A549 (cell line): ENCODE measurements around the gene CDH22. TPM values are rescaled to one million over a fixed set of nuclear protein-coding genes. Genes with fewer than 3 reads are reported as not detected.

Experiments used
- ATAC-seq, 2 experiments: fragments of 200-7000 bp in 1 of 2; fragments of >200 bp in 1 of 2; cut with Nextera tagmentation in 1 of 2; cut with Tn5 transposase in 1 of 2; 3 replicates each; pipeline versions ENCODE4 v1.8.0 to v1.9.1; 2018 to 2020; ENCODE audit warnings: mild to moderate bottlenecking in 1 of 2, moderate library complexity in 1 of 2
- CTCF ChIA-PET: fragments of 300-600 bp; sonication (Branson Sonifier 250); formaldehyde crosslinking; extraction: SDS; loops from one replicate; lab custom pipeline; 2021; ENCODE audit warnings: antibody characterized with exemption, inconsistent platforms; lab: Yijun Ruan, JAX
- POLR2A ChIA-PET: fragments of 350-600 bp; formaldehyde crosslinking; extraction: SDS; loops from one replicate; lab custom pipeline; 2021; ENCODE audit warnings: antibody characterized with exemption, inconsistent platforms; lab: Yijun Ruan, JAX
- DNase-seq, 2 experiments: peaks; one replicate each; pipeline versions ENCODE4 v3.0.0 to v3.0.0-alpha.2; 2011 to 2016; ENCODE audit warnings: low read depth in 1 of 2, low spot score in 1 of 2
- FAIRE-seq: peaks from 2 replicates; lab custom pipeline; 2011; peaks lifted over from hg19 to GRCh38; lab: Jason Lieb, UNC
- H3K27ac ChIP-seq, 2 experiments: fragments of >200 bp; sonication (Bioruptor Twin); formaldehyde crosslinking; 3 replicates each; pipeline ENCODE4 v1.5.1; 2016 to 2017
- H3K4me1 ChIP-seq: fragments of >200 bp; sonication (Bioruptor Twin); formaldehyde crosslinking; 3 replicates; pipeline ENCODE4 v1.6.1; 2016
- H3K4me2 ChIP-seq: fragments of >200 bp; sonication (Bioruptor Twin); formaldehyde crosslinking; 3 replicates; pipeline ENCODE4 v1.6.1; 2016
- H3K4me3 ChIP-seq: fragments of >200 bp; sonication (Bioruptor Twin); formaldehyde crosslinking; 3 replicates; pipeline ENCODE4 v1.5.1; 2016
- H3K9me3 ChIP-seq: fragments of >200 bp; sonication (Bioruptor Twin); formaldehyde crosslinking; 3 replicates; pipeline ENCODE4 v1.6.1; 2016
- ATOH8 ChIP-seq: fragments of 250-450 bp; sonication (Bioruptor Pico); IDR thresholded peaks from 2 replicates; pipeline ENCODE4 v1.5.0; 2020; ENCODE audit warnings: low read depth, mild to moderate bottlenecking, moderate library complexity
- CEBPB ChIP-seq, 2 experiments: fragments of >200 bp in 1 of 2; sonication (Bioruptor Twin) in 1 of 2; formaldehyde crosslinking in 1 of 2; IDR thresholded peaks; 2 replicates each; pipeline ENCODE4 v1.6.1; 2012 to 2016
- EHF ChIP-seq: fragments of 250-450 bp; sonication (Bioruptor Pico); IDR thresholded peaks from 2 replicates; pipeline ENCODE4 v1.5.0; 2020; ENCODE audit warnings: mild to moderate bottlenecking
- EP300 ChIP-seq, 2 experiments: fragments of >200 bp; sonication (Bioruptor Twin); formaldehyde crosslinking; IDR thresholded peaks; 2 replicates in 1 of 2; 3 replicates in 1 of 2; pipeline ENCODE4 v1.6.1; 2016 to 2017
- ESRRA ChIP-seq: fragments of 150-350 bp; IDR thresholded peaks from 2 replicates; pipeline ENCODE4 v1.6.1; 2014; ENCODE audit warnings: mild to moderate bottlenecking, low read length, borderline replicate concordance
- FOSB ChIP-seq: fragments of 250-450 bp; sonication (Bioruptor Pico); IDR thresholded peaks from 2 replicates; pipeline ENCODE4 v1.5.0; 2020; ENCODE audit warnings: mild to moderate bottlenecking, moderate library complexity
- FOXS1 ChIP-seq: fragments of 250-450 bp; sonication (Bioruptor Pico); IDR thresholded peaks from 2 replicates; pipeline ENCODE4 v1.5.0; 2020; ENCODE audit warnings: mild to moderate bottlenecking, moderate library complexity
- GATA3 ChIP-seq: IDR thresholded peaks from 2 replicates; pipeline ENCODE4 v1.6.1; 2012; ENCODE audit warnings: borderline replicate concordance
- HEYL ChIP-seq: fragments of 250-450 bp; sonication (Bioruptor Pico); IDR thresholded peaks from 2 replicates; pipeline ENCODE4 v1.8.0; 2021; ENCODE audit warnings: mild to moderate bottlenecking, moderate library complexity
- HOXB5 ChIP-seq: fragments of 250-450 bp; sonication (Bioruptor Pico); IDR thresholded peaks from 2 replicates; pipeline ENCODE4 v1.5.0; 2020; ENCODE audit warnings: mild to moderate bottlenecking, moderate library complexity
- JUN ChIP-seq, 2 experiments: fragments of >200 bp; sonication (Bioruptor Twin); formaldehyde crosslinking; IDR thresholded peaks; 2 replicates in 1 of 2; 3 replicates in 1 of 2; pipeline ENCODE4 v1.6.1; 2016 to 2017
- KDM5A ChIP-seq: fragments of 200-600 bp; sonication (generic); IDR thresholded peaks from 2 replicates; pipeline ENCODE4 v1.6.1; 2016; ENCODE audit warnings: antibody characterized with exemption, mild to moderate bottlenecking
- MYC ChIP-seq: IDR thresholded peaks from 2 replicates; pipeline ENCODE4 v1.6.1; 2012; ENCODE audit warnings: mild to moderate bottlenecking, inconsistent platforms, low read length, improper control_type of control experiment, borderline replicate concordance
- NFE2L2 ChIP-seq: fragments of 150-350 bp; conservative IDR thresholded peaks from 2 replicates; pipeline ENCODE4 v1.6.1; 2014; ENCODE audit warnings: low read length
- NR3C1 ChIP-seq: fragments of >200 bp; sonication (Bioruptor Twin); formaldehyde crosslinking; IDR thresholded peaks from 3 replicates; pipeline ENCODE4 v1.6.1; 2017
- PHF8 ChIP-seq: fragments of 200-600 bp; sonication (generic); IDR thresholded peaks from 2 replicates; pipeline ENCODE4 v1.6.1; 2016; ENCODE audit warnings: low read depth, mild to moderate bottlenecking, antibody characterized with exemption, moderate library complexity, borderline replicate concordance
- RCOR1 ChIP-seq: fragments of 150-350 bp; IDR thresholded peaks from 2 replicates; pipeline ENCODE4 v1.6.1; 2014; ENCODE audit warnings: antibody characterized with exemption, low read length, low read depth
- RFX5 ChIP-seq: fragments of 450-650 bp; IDR thresholded peaks from 2 replicates; pipeline ENCODE4 v1.7.1; 2014; ENCODE audit warnings: antibody characterized with exemption, mild to moderate bottlenecking, moderate library complexity
- SREBF2 ChIP-seq: fragments of 450-650 bp; IDR thresholded peaks from 2 replicates; pipeline ENCODE4 v1.6.1; 2014; ENCODE audit warnings: mild to moderate bottlenecking, moderate library complexity
- ZFP36 ChIP-seq: fragments of 450-650 bp; IDR thresholded peaks from 2 replicates; pipeline ENCODE4 v1.6.1; 2014; ENCODE audit warnings: borderline replicate concordance; ENCODE audit not compliant: partially characterized antibody
- ZNF302 ChIP-seq: fragments of 250-450 bp; sonication (Bioruptor Pico); IDR thresholded peaks from 2 replicates; pipeline ENCODE4 v1.9.0; 2021; ENCODE audit warnings: inconsistent platforms, mild to moderate bottlenecking, moderate library complexity
- WGBS: methylation state at CpG from one replicate; pipeline ENCODE4 v1.1.6; 2017; ENCODE audit errors: missing lambda C conversion rate; 5-methylcytosine and 5-hydroxymethylcytosine counted together
- polyA plus RNA-seq, 4 experiments: library from polyadenylated mRNA; depleted of rRNA in 3 of 4; stranded (reverse); fragments of >200 nt; fragmentation: RNase III in 1 of 4; extraction: RNeasy Plus Mini Kit Qiagen cat#74134 plus additional on column Dnase treatment in 1 of 4; gene quantifications; 2 replicates in 3 of 4; 3 replicates in 1 of 4; pipeline ENCODE4 v1.2.3, GENCODE V29; 2011 to 2017
- TF ChIP-seq, protein P1 (sequence below): fragments of >200 bp; sonication (Bioruptor Twin); formaldehyde crosslinking; IDR thresholded peaks from 3 replicates; pipeline ENCODE4 v1.5.1; 2016
- TF ChIP-seq, protein P2 (sequence below): fragments of 200-600 bp; sonication (generic); IDR thresholded peaks from 2 replicates; pipeline ENCODE4 v1.6.1; 2016; ENCODE audit warnings: antibody characterized with exemption, mild to moderate bottlenecking, moderate library complexity
- TF ChIP-seq, protein P3 (sequence below): IDR thresholded peaks from 2 replicates; pipeline ENCODE4 v1.6.1; 2012
- TF ChIP-seq, protein P4 (sequence below): fragments of >200 bp; sonication (Bioruptor Twin); formaldehyde crosslinking; IDR thresholded peaks from 2 replicates; pipeline ENCODE4 v1.6.1; 2016

Gene CDH22
- polyA plus RNA-seq, 2 of the 4 experiments (the other 2 are of a cell fraction): not detected

GRCh38 chr20:46195264-46196036 lies 112.8 kb downstream of the CDH22 start:
- H3K27ac ChIP-seq: no peak overlapping the region
- no peak overlapping the region for H3K4me3 ChIP-seq
- H3K4me1 ChIP-seq: no peaks in the 10 kb centered on the region
- no peak for ATAC-seq
- ChIA-PET POLR2A (no interaction called here), CTCF (interaction anchor here (0.6 to 1.4 kb wide), 4 partner anchors 20 to 58 kb away, joined by 3 to 5 read pairs (median 4); no protein-coding TSS in a partner anchor)
- 34% methylated on average over 16 of the region's 17 CpGs for WGBS
- FAIRE-seq: no peak
- TF ChIP-seq EP300 (IDR thresholded peaks at IDR 0.05): no peak
- TF ChIP-seq ZNF302: no peak
- TF ChIP-seq EHF (CRISPR knock-in tag): no peak
- no peak for TF ChIP-seq RCOR1
- no peaks in the 10 kb centered on the region for H3K9me3 ChIP-seq
- H3K4me2 ChIP-seq: no peak overlapping the region
- DNase-seq: no peak

DNA sequence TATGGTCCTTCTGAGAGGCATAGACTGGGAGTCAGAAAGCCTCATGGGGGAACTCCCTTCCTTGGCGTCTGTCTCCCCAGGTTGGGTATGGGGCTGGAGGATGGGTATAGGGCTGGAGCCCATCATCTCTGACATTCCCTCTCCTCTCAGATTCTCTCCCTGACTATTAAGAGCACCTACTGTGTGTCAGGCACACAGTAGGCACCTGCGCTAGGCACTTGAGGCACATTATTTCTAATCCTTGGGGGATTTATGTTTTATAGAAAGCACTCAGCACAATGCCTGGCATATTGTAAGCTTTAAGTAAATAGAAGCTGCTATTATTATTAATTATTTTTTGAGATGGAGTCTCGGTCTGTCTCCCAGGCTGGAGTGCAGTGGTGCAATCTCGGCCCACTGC lies 113.9 kb downstream of the CDH22 start:
- TF ChIP-seq PHF8: no peak
- TF ChIP-seq FOSB (CRISPR knock-in tag): no peak
- TF ChIP-seq RCOR1: no peak
- no peak for TF ChIP-seq RFX5
- no peak for TF ChIP-seq JUN (IDR thresholded peaks at IDR 0.05)
- no peak for TF ChIP-seq FOXS1 (CRISPR knock-in tag)
- TF ChIP-seq CEBPB (IDR thresholded peaks at IDR 0.05): no peak
- TF ChIP-seq, protein P1, sequence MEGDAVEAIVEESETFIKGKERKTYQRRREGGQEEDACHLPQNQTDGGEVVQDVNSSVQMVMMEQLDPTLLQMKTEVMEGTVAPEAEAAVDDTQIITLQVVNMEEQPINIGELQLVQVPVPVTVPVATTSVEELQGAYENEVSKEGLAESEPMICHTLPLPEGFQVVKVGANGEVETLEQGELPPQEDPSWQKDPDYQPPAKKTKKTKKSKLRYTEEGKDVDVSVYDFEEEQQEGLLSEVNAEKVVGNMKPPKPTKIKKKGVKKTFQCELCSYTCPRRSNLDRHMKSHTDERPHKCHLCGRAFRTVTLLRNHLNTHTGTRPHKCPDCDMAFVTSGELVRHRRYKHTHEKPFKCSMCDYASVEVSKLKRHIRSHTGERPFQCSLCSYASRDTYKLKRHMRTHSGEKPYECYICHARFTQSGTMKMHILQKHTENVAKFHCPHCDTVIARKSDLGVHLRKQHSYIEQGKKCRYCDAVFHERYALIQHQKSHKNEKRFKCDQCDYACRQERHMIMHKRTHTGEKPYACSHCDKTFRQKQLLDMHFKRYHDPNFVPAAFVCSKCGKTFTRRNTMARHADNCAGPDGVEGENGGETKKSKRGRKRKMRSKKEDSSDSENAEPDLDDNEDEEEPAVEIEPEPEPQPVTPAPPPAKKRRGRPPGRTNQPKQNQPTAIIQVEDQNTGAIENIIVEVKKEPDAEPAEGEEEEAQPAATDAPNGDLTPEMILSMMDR: no peak
- no peak for TF ChIP-seq SREBF2
- no peak for TF ChIP-seq GATA3
- TF ChIP-seq ESRRA: no peak
- WGBS: 51% methylated on average over 4 of the region's 4 CpGs
- Histone ChIP-seq H3K4me1 (no peaks in the 10 kb centered on the region), H3K4me3 (no peak overlapping the region), H3K4me2 (no peak overlapping the region), H3K27ac (no peak overlapping the region), H3K9me3 (no peaks in the 10 kb centered on the region)
- DNase-seq (no peak), ATAC-seq (no peak), FAIRE-seq (no peak)
- ChIA-PET CTCF (interaction anchor here (0.6 to 1.1 kb wide), 2 partner anchors 19 to 1527 kb away, joined by 3 read pairs; no protein-coding TSS in a partner anchor), POLR2A (no interaction called here)

GRCh38 chr20:46192376-46192944 lies 115.8 kb downstream of the CDH22 start:
- 20% methylated on average over 5 of the region's 6 CpGs for WGBS
- DNase-seq (no peak), FAIRE-seq (no peak), ATAC-seq (no peak)
- Histone ChIP-seq H3K9me3 (no peaks in the 10 kb centered on the region), H3K4me3 (no peak overlapping the region), H3K4me2 (no peak overlapping the region), H3K27ac (no peak overlapping the region), H3K4me1 (no peaks in the 10 kb centered on the region)
- ChIA-PET POLR2A (no interaction called here), CTCF (interaction anchor here (0.6 to 1.3 kb wide), 3 partner anchors 19 to 378 kb away, joined by 3 read pairs; no protein-coding TSS in a partner anchor)
- TF ChIP-seq RFX5 (no peak), RCOR1 (no peak), KDM5A (no peak), ZFP36 (no peak), NFE2L2 (no peak), EP300 (IDR thresholded peaks at IDR 0.05) (no peak), MYC (no peak), HOXB5 (CRISPR knock-in tag) (no peak), HEYL (no peak), FOXS1 (CRISPR knock-in tag) (no peak), NR3C1 (no peak), ATOH8 (no peak)
- TF ChIP-seq, protein P2, sequence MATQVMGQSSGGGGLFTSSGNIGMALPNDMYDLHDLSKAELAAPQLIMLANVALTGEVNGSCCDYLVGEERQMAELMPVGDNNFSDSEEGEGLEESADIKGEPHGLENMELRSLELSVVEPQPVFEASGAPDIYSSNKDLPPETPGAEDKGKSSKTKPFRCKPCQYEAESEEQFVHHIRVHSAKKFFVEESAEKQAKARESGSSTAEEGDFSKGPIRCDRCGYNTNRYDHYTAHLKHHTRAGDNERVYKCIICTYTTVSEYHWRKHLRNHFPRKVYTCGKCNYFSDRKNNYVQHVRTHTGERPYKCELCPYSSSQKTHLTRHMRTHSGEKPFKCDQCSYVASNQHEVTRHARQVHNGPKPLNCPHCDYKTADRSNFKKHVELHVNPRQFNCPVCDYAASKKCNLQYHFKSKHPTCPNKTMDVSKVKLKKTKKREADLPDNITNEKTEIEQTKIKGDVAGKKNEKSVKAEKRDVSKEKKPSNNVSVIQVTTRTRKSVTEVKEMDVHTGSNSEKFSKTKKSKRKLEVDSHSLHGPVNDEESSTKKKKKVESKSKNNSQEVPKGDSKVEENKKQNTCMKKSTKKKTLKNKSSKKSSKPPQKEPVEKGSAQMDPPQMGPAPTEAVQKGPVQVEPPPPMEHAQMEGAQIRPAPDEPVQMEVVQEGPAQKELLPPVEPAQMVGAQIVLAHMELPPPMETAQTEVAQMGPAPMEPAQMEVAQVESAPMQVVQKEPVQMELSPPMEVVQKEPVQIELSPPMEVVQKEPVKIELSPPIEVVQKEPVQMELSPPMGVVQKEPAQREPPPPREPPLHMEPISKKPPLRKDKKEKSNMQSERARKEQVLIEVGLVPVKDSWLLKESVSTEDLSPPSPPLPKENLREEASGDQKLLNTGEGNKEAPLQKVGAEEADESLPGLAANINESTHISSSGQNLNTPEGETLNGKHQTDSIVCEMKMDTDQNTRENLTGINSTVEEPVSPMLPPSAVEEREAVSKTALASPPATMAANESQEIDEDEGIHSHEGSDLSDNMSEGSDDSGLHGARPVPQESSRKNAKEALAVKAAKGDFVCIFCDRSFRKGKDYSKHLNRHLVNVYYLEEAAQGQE: no peak
- TF ChIP-seq, protein P3, sequence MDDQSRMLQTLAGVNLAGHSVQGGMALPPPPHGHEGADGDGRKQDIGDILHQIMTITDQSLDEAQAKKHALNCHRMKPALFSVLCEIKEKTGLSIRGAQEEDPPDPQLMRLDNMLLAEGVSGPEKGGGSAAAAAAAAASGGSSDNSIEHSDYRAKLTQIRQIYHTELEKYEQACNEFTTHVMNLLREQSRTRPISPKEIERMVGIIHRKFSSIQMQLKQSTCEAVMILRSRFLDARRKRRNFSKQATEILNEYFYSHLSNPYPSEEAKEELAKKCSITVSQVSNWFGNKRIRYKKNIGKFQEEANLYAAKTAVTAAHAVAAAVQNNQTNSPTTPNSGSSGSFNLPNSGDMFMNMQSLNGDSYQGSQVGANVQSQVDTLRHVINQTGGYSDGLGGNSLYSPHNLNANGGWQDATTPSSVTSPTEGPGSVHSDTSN: no peak
- TF ChIP-seq, protein P4, sequence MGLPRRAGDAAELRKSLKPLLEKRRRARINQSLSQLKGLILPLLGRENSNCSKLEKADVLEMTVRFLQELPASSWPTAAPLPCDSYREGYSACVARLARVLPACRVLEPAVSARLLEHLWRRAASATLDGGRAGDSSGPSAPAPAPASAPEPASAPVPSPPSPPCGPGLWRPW: no peak
